HG03575 (cell line): Measurements from ENCODE around the gene NPM1.

ENCODE experiments used
- ATAC-seq: cut with Tn5 transposase; IDR thresholded peaks from one replicate; pipeline ENCODE4 v1.9.1; 2021; ENCODE audit not compliant: unreplicated experiment, insufficient number of reproducible peaks, low FRiP score; ENCODE audit errors: extremely low read depth

The NPM1 gene

DNA sequence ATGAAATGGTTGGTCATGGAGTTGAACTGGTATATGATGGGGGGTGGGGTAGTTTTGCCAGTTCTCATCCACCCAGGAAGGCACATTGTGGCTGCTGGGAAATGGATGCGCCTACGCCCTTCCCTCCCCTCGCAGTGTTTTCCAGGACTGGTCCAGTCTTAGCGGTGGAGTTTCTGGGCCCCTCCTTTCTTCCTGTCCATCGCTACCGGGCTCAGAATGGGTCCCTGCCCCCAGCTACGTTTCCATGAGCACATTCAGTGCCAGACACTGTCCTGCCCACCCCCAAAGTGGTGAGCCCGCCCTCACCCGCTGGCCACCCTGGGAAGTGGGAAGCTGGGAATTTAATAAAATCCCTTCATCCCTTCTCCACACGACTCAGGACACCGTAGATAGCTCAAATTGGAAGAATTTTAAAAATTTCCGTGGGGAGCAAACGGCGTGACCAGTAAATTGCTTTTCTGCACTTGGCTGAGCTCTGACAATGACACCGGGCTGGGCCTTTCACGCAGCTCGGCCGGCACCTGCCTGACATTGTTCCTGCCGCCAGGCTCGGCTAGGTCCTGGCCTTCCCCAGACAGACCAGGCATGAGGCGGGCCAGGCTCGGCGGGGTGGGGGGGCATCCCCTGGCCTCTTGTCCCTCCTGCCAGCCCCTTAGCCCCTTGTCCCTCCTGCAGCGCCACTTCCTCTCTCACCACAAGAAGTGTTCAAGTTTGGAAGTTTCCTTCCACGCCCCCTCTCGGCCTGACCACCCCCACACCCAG is 35.4 kb downstream of the NPM1 start:
- no peak for ATAC-seq

DNA sequence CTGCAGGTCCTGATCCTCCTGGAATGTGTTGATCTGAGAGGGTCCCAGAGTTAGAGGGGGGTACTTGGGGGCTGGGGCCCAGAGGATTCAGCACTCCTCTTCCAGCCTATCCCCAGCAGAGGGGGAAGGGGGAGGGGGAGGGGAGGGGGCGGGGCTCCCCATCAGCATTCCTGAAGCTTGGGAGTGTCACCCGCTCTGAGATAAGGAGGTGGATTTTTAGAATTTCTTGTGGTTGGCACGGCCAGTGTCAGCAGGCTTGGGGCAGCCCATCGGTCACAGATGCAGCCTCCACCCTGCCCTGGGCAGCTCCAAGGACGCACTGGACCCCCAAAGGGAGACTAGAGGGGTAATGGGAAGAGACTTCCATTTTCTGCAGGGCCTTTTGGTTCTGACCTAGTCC is 37.1 kb downstream of the NPM1 start:
- ATAC-seq: no peak

DNA sequence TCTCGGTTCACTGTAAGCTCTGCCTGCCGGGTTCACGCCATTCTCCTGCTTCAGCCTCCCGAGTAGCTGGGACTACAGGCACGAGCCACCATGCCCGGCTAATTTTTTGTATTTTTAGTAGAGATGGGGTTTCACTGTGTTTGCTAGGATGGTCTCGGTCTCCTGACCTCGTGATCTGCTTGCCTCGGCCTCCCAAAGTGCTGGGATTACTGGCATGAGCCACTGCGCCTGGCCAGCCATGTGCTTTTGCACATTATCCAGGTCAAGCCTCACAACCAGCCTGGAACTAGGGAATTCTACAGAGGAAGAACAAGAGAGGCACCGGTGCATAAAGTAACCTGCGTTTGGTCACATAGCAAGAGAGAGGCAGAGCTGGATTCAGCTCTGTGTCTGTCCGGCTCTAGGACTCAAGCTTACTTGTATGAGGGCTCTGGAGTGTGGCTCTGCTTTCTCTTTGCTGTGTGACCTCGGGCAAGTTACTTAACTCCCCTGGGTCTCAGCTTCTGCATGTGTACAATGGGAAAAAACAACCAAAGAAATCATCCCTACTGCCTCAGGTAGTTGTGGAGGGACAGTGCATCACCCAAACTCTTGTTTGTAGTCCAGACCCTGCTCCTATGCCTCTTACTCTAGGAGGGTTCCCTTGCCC is 38.1 kb downstream of the NPM1 start:
- ATAC-seq: no peak

DNA sequence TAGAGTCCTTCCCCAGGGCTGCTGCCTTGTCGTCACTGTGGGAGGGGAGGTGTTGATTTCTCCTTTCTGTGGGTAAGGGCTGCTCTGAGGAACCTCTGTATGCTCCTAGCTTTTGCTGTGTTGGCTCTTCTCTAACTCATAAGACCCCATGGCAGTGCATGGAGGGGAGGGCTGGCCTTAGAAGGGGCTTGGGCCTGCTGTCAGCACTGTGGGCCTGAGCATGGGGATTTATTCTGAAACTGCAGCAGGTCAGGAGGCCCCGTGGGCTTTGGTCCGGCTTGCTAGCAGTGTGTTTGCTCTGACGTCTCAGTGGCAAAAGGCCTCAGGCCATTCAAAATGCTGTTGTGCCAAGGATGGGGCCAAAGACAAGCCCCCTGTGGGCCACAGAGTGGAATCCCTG is 38.6 kb downstream of the NPM1 start:
- no peak for ATAC-seq

DNA sequence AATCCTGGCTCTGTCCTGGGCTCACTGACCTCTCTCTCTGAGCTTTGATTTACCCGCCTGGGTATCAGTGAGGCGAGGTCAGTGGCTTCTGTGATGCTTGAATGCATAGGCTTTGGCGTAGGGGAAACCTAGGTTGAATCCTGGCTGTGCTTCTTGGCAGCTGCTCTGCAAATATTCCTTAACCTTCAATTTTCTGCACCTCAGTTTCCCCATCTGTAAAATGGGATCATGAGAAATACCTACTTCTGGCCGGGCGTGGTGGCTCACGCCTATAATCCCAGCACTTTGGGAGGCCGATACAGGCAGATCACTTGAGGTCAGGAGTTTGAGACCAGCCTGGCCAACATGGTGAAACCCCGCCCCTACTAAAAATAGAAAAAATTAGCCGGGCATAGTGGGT is 39.0 kb downstream of the NPM1 start:
- no peak for ATAC-seq

DNA sequence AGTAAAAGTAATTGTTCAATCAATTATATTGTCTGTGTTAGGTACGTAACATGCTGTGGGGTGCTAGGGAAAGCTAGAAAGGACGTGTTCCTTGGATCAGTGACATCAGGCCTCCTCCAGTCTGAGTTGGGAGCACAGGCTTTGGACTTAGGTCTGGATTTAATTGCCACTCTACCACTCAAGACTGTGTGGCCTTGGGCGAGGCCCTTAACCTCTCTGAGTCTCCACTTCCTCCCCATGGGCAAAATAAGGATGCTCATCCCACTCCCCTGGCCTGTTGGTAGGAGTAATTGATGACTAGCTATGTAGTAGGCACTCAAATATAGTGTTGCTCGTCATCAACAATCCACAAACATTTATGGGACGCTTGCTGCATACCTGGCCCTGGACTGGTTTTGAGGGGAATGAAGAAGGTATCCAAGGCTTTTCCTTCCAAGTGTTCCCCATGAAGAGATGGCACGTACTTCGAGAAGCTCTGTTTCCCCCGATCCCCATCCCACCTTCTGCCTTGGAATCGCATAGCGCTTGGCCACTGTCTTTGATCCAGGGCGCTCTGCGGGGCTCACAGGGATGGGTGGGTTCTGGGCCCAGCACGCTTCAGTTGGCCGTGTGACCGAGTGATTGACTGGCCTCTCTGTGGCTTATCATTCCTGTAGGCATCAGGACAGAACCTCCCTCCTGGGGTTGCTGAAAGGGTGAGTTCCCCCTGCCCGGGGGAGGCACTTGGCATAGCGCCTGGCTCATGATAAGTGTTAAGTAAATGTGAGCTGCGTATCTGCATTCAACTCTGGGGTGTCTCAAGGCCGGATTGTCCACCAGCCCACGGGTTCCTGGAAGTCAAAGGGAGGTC is 39.9 kb downstream of the NPM1 start:
- no peak for ATAC-seq

DNA sequence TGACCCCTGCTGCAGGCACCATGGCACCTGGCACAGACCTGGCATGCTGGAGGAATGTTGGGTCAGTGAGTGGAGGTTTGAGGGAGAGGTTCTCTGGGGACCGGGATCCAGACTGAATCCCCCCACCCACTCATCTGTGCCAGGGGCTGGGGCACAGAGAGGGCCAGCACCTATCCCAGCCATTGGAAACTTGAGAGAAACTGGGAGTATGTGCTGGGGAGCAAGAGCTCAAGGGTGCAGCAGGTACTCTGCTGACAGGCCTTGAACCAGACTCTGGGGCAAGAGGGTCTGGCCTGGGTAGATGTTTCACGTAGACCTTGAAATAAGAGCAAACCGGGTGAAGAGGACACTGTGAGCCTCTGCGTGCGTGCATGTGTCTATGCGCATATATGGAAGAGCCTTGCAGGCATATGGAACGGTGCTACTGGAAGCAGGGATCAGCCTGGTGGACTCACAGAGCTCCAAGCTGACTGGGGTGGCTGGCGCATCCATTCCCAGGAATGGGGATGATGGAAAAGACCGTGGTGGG is 40.6 kb downstream of the NPM1 start:
- ATAC-seq: no peak

DNA sequence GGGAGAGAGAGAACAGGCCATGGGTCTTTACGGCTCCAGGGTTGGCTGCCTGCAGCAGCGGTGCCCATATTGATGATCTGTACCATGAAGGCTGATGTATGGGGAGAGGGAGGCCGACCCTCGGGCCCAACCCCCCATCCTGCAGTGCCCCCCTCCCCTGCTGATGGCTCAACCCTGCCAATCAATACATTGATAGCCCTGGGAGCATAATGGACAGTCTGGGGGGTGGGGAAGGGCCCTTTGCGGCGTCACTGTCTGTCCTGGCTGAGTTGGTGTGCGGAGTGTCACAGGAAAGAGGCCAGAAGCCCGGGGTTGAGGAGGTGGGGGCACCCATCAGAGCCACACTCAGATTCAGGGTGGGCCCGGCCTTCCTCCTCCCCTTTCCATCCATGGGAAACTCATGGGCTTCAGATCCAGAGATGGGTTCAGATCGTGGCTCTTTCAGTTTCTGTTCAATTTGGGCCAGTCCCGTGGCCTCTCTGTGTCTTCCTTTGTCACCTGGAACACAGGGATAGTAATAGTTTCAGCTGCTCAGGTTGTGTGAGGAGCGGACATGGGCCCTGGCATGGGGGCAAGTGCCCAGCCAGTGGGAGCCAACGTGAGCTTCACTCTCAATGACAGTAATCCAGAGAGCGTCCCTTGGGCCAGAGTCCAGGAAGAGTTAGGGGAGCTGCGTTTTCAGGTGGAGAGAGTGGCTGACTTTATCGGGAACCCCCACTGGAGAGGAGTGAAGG is 41.3 kb downstream of the NPM1 start:
- ATAC-seq: no peak

DNA sequence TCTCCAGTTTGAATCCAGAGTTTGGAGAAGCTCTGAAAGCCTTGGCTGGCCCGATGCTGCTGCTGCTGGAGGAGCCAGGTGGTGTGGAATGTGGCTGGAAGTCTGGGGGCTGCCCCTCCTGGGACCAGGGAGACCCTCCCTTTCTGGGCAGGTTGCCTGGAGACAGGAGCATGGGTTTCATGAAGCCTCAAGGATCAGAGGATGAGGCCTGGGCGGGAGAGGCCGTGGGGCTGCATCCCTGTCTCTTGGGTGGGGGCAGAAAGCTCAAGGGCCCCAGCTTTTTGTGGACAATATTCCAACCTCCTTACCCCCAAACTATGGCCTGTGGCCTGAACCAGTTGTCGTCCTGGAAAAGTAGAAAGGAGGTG is 41.9 kb downstream of the NPM1 start:
- ATAC-seq: no peak

DNA sequence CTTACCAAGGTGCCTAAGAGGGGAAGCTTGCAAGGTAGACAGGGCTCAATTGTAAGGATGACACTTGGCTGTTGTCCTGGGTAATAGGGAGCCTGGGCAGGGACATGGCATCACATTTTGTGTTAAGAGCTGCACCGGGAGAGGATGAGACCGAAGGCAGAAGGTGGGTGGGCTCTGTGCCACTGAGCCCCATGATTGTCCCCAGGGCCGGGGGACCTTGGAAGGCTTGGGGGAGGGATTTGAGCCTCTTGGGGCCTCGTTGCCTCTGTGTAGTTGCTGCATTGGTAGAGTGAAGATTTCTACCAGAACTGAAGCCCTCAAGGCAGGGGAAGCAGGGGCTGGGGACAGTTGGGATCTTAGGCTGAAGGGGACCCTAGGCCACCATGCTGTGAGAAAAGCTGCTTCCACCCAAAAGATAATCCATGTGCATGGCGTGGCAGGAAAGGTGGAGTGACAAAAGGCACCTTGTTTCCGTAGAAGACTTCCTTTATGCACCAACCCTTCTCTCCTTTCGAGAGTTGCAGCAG is 43.7 kb downstream of the NPM1 start:
- ATAC-seq: no peak

DNA sequence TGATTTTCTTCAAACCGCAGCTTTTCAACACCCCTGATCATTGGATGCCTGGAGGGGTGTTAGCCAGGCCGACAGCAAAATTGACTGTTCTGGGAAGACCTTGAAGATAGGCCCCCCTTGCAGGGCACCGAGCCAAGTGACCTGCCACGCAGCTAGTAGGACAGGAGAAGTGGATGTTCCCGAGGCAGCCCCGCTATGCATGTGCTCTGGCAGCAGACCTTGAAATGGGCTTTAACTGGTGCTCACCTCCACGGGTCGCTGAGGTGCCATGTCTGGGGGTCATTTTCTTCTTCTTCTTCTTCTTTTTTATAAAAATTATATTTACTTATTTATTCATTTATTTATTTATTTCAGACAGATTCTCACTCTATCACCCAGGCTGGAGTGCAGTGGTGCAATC is 44.4 kb downstream of the NPM1 start:
- ATAC-seq: no peak

DNA sequence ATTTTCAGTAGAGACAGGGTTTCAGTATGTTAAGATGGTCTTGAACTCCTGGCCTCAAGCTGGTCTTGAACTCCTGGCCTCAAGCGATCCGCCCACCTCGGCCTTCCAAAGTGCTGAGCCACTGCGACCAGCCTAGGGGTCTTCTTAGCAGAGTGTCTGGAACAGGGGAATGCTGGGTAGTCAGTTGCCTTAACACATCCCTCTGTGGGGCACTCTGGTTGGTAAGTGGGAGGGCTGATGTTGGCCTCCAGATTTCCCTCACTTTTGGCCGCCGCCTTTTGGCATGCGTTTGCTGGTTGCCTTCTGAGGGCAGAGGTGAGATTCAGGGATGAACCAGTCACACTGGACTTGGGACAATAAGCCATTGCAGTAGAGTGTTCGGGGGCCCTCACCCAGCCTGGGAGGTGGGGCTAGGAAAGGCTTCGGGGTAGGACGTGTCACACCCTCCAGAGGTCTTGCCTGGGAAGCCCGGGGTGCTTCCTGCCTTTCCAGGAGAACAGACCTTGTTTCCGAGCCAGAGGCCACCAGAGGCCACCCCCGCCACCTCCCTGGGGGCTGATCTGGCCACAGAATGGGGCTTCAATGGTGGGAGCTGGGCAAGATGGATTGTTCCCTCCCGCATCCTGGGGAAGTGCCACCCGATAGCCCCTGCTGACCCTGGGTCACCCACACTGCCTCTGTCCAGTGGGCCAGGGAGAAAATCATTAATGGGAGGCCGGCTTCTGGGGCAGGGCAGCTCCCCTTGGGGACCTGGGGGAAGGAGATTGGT is 45.1 kb downstream of the NPM1 start:
- no peak for ATAC-seq

DNA sequence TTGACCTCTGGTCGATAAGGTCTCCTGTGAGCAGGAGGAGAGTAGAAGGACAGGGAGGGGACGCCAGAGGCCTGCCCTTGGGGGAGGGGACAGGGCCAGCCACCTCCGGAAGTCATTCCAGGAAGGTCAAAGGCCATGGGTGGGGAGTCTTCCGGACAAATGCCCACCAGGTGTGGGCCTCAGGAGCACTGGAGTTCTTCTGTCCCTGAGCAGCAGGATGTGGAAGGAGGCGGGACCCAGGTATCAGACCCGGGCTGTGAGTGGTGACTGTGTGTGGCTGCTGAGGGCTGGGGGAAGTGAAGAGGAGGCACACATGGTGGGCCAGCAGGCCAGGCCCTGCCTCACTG is 45.7 kb downstream of the NPM1 start:
- ATAC-seq: no peak

DNA sequence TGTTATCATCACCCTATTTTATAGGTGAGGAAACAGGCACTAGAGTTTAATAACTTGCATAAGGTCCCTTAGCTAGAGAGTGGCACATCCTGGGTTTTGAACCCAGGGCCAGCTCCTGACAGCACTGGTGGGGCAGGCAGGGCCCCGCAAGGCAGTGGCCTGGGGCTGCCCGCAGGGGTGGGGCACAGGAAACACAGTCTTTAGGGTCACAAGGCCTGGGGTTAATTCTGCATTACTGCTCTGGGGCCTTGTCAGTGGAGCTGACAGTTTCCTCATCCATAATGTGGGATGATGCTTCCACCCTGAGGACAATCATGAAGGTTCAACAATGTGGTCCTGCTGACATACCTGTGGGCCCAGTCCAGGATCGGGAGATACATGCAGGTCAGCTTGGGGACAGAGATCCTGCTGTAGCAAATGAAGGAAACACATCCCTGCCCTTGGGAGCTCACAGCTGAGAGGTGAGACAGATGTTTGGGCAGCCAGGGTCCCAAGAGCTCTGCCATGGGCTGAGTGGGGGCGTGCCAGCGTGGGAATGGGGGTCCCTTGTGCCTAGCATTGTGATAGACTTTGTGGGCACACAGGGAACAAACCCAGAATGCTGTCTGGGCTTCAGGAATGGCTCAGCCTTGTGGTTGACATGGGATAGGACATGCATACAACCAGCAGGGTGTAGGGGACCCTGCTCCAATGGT is 46.5 kb downstream of the NPM1 start:
- ATAC-seq: no peak

DNA sequence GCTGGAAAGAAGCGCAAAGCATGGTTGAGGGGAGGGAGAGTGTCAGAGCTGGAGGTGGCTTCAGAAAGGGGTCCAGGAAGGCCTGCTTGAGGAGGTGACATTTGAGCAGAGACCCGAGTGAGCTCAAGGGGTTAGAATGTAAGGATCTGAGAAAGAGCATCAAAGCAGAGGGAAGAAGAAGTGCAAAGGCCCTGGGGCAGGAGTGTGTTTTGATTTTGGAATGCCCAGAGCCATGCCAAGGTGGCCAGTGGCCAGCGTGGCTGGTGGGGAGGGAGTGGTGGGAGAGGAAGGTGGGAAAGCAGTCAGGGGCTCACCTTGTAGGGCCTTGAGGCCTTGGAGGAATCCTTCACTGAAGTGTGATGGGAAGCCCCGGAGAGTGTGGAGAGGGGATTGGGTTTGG is 47.2 kb downstream of the NPM1 start:
- no peak for ATAC-seq

DNA sequence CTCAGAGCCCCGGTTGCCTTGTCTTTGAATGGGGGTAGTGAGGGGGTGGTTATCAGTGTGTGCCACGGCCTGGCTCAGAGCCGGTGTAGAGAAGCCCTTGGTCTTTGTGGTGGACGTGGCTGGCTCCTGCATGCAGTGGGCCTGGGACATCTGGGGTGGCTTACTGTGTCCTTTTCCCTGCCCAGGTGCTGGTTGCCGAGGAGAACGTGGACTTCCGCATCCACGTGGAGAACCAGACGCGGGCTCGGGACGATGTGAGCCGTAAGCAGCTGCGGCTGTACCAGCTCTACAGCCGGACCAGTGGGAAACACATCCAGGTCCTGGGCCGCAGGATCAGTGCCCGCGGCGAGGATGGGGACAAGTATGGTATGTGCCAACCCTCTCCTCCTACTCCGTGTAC is 48.3 kb downstream of the NPM1 start:
- no peak for ATAC-seq

DNA sequence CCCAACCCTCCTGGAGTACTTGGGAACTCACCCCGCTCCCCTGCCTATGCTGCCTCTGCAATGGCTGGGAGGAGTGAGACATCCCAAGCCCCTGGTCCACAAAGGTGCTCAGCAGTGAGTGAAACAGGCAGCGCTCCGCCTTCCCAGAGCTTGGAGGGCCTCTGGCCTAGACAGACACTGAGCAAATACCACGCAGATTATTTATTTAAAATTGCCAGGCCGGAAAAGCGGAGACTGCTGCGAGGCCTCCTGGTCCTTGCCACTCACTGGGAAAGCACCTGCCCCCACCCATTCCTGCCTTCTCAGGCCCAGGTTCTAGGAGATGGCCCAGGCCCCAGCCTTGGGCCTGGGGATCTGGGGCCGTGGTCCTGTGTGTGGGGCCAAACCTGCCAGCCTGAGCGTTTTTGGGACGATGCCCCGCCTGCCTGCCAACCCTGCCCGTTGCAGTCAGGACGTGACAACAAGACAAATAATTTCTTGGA is 49.2 kb downstream of the NPM1 start:
- ATAC-seq: no peak
